ENCODE data around the gene PPME1.
A peak's percentile ranks its signal among the peaks of the same experiment; 100 is the strongest.

PPME1 gene

DNA sequence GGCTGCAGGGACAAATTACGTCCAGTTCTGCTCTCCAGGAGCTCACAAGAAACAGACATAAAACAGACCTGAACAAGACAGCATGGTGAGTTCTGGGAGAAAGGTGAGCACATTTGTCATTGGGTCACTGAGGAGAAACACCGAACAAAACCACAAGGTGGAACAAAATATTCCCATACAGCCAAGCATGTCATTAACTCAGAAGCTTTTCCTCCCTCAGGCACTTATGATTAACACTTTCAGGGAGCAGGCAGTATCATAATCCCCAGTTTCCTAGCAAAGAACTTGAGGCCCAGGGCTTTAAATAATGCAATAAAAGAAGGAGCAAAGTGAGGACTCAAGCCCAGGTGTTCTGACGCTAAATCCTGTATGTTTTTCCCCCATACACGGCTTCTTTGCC is 97.4 kb downstream of the PPME1 start:
- Histone ChIP-seq H3K36me3 (ENCODE audit: insufficient read depth) (no peaks in the 10 kb centered on the region), H3K27ac (no peak overlapping the region), H3K4me1 (ENCODE audit: low read depth, poor library complexity, severe bottlenecking) (peaks cover 18% of the 10 kb centered on the region), H3K4me2 (no peak overlapping the region), H3K79me2 (ENCODE audit: insufficient read depth, low read depth) (no peaks in the 10 kb centered on the region), H3K9ac (no peak overlapping the region), H2AFZ (ENCODE audit: low read depth) (no peak overlapping the region), H3K4me3 (IDR thresholded peaks at IDR 0.05; ENCODE audit: insufficient read depth, low read depth, low read length) (no peak overlapping the region), H3K27me3 (ENCODE audit: insufficient read depth, low read depth) (no peaks in the 10 kb centered on the region), H4K20me1 (ENCODE audit: insufficient read depth) (no peaks in the 10 kb centered on the region)
- TF ChIP-seq, protein P1, sequence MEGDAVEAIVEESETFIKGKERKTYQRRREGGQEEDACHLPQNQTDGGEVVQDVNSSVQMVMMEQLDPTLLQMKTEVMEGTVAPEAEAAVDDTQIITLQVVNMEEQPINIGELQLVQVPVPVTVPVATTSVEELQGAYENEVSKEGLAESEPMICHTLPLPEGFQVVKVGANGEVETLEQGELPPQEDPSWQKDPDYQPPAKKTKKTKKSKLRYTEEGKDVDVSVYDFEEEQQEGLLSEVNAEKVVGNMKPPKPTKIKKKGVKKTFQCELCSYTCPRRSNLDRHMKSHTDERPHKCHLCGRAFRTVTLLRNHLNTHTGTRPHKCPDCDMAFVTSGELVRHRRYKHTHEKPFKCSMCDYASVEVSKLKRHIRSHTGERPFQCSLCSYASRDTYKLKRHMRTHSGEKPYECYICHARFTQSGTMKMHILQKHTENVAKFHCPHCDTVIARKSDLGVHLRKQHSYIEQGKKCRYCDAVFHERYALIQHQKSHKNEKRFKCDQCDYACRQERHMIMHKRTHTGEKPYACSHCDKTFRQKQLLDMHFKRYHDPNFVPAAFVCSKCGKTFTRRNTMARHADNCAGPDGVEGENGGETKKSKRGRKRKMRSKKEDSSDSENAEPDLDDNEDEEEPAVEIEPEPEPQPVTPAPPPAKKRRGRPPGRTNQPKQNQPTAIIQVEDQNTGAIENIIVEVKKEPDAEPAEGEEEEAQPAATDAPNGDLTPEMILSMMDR (conservative IDR thresholded peaks at IDR 0.05; ENCODE audit: low read depth, low read length), result no peak

DNA sequence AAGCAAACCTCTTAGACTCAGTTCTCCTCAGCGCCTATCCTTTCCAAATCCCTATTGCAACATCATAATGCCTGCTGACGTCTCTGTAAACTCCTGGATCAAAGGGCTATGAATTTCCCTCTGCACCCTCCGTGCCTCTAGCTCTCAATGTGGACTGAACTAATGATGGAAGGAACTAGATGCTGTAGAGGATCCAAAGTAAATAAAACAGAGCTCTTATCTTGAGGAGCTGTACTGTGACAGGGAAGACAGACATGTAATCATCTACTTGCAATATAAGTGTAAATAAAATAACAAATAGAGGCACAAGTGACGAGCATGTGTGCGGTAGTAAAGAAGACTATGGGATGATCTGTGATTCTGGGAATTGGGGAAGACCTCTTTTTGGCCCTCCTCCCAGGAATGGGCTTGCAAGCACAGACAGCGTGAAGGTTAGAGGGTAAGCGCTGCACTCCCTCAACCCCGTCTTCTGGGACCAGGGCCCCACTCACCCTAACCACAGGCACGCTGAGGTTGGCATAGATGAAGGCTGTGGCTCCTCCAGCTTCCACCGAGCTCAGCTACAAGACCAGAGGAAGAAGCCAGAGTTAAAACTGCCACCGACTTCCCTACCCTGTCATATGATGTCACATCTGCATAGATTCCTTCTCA is 98.2 kb downstream of the PPME1 start:
- peaks cover 18% of the 10 kb centered on the region for H3K4me1 ChIP-seq (ENCODE audit: low read depth, poor library complexity, severe bottlenecking)
- H4K20me1 ChIP-seq (ENCODE audit: insufficient read depth), result no peaks in the 10 kb centered on the region
- H3K9ac ChIP-seq, result no peak overlapping the region
- H3K27me3 ChIP-seq (ENCODE audit: insufficient read depth, low read depth), result no peaks in the 10 kb centered on the region
- no peak overlapping the region for H2AFZ ChIP-seq (ENCODE audit: low read depth)
- no peaks in the 10 kb centered on the region for H3K36me3 ChIP-seq (ENCODE audit: insufficient read depth)
- no peak overlapping the region for H3K27ac ChIP-seq
- no peaks in the 10 kb centered on the region for H3K79me2 ChIP-seq (ENCODE audit: insufficient read depth, low read depth)
- H3K4me2 ChIP-seq, result peak overlapping the region; percentile 35
- TF ChIP-seq, protein P1 (conservative IDR thresholded peaks at IDR 0.05; ENCODE audit: low read depth, low read length), result no peak
- H3K4me3 ChIP-seq (IDR thresholded peaks at IDR 0.05; ENCODE audit: insufficient read depth, low read depth, low read length), result no peak overlapping the region

DNA sequence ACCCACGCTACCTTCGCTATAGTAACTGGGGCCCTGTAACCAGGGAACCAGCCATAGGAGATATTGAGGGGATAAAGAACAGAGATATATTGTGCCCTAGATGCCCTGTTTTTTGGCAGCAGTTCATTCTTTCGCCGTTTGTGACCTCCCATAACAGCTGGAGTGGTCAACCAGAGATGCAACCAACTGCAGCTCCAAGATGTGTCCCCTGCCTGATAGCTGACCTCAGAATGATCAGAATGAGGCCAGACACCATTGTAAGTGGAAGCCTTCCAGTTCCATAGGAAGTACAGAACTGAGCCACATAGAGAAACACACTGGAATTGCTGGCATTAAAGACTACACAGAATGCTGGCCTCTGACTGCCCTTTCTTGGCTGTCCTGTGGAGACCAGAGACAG is 101.2 kb downstream of the PPME1 start:
- Histone ChIP-seq H3K9ac (no peak overlapping the region), H3K36me3 (ENCODE audit: insufficient read depth) (no peaks in the 10 kb centered on the region), H3K27me3 (ENCODE audit: insufficient read depth, low read depth) (no peaks in the 10 kb centered on the region), H3K27ac (no peak overlapping the region), H3K4me3 (IDR thresholded peaks at IDR 0.05; ENCODE audit: insufficient read depth, low read depth, low read length) (no peak overlapping the region), H3K4me2 (no peak overlapping the region), H2AFZ (ENCODE audit: low read depth) (no peak overlapping the region), H3K4me1 (ENCODE audit: low read depth, poor library complexity, severe bottlenecking) (peaks cover 18% of the 10 kb centered on the region), H4K20me1 (ENCODE audit: insufficient read depth) (no peaks in the 10 kb centered on the region), H3K79me2 (ENCODE audit: insufficient read depth, low read depth) (no peaks in the 10 kb centered on the region)
- TF ChIP-seq, protein P1 (conservative IDR thresholded peaks at IDR 0.05; ENCODE audit: low read depth, low read length), result no peak

DNA sequence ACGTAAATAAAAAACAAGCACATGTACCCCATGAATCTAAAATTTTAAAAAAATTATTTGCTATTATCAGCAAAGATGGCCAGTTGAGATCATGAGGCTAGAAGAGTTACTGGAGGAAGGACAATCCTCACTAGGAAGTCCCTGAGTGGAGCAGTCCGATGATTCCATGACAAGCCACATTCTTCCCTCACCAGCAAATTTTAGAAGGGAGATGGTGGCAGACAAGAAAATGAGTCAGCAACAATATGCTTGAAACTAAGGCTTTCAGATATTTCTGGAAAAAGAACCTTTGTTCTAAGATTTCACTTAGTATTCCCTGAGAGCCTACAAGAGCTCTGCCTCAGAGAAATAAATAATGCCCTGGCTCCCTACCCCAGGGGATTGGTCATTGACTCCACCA is 105.5 kb downstream of the PPME1 start:
- Histone ChIP-seq H3K9ac (no peak overlapping the region), H3K36me3 (ENCODE audit: insufficient read depth) (no peaks in the 10 kb centered on the region), H4K20me1 (ENCODE audit: insufficient read depth) (no peaks in the 10 kb centered on the region), H2AFZ (ENCODE audit: low read depth) (no peak overlapping the region), H3K4me1 (ENCODE audit: low read depth, poor library complexity, severe bottlenecking) (no peaks in the 10 kb centered on the region), H3K27me3 (ENCODE audit: insufficient read depth, low read depth) (no peaks in the 10 kb centered on the region), H3K27ac (no peak overlapping the region), H3K4me3 (IDR thresholded peaks at IDR 0.05; ENCODE audit: insufficient read depth, low read depth, low read length) (no peak overlapping the region), H3K79me2 (ENCODE audit: insufficient read depth, low read depth) (no peaks in the 10 kb centered on the region), H3K4me2 (no peak overlapping the region)
- TF ChIP-seq, protein P1 (conservative IDR thresholded peaks at IDR 0.05; ENCODE audit: low read depth, low read length), result no peak
